ENCODE measurements around the gene PGA5. TPM values are rescaled to one million over a fixed set of nuclear protein-coding genes. Genes with fewer than 3 reads are reported as not detected.

Gene PGA5
- total RNA-seq, 6 experiments from 2014 or later = 0.20 to 1.00 TPM; not detected in 4

DNA sequence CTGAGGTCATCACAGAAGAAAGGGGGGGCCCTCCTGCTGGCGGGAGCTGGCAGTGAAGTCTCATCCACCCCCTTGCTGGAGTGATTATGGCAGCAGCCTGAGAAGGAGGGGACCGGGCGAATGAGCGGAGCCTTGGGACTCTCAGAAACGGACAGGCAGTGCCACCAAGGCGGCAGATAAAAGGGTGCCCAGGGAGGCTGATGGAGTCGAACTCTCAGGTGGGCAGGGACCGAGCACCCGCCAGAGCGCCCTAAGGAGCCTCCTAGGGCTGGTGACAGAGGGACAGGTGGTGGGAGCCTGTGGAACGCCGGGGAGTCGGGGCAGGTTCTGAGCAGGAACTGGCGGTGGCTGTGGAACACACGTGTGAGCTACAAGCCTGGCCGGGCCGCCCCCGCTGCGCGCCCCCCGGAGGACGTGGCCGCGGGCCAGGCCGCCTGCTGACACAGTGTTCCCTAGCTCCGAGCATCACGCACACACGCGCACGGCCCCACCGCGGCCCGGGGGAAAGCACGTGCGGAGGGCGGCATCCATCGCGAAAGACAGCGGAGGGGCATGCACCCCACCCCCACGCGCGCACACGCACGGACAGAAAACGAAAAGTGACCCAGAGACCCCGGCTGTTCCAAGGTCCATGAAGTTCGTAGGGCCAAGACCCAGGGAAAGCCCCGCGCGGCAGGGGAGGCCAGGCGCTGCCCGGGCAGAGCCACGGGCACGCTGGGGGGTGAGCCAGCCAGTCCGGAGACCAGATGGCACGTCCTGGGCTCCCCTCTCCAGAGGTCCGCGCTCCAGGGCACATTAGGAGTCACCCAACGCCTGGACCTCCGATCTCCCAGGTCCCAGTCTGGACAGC, 53.1 kb downstream of the PGA5 start:
- Histone ChIP-seq H3K36me3 (no peaks in the 10 kb centered on the region), H3K27me3 (no peaks in the 10 kb centered on the region), H3K4me1 (peaks cover 0 to 36% (median 0%) of the 10 kb centered on the region in 4 donors), H3K27ac (peak overlapping the region in 2 of 3 donors; percentile 21 to 81), H3K4me3 (peak overlapping the region; percentile 65 to 68 (median 66)), H3K9me3 (no peaks in the 10 kb centered on the region)
- ATAC-seq (peak; percentile 48 to 71 (median 68)), DNase-seq (peak in 2 of 3 donors; percentile 63 to 65)
- WGBS (ENCODE audit: insufficient coverage, low coverage, low lambda C conversion rate, missing lambda C conversion rate) = no CpG with 5 or more reads among the region's 60 CpGs
- intact Hi-C loops (cut with DNase I) = no loop called here
- TF ChIP-seq POLR2A (IDR thresholded peaks at IDR 0.05) (no peak), CTCF (IDR thresholded peaks at IDR 0.05) (no peak)

GRCh38 chr11:61294717-61295595, 54.0 kb downstream of the PGA5 start, which contains the start of gene VWCE:
Gene VWCE, minus strand, starts transcription at chr11:61295316. Its CDS starts 279 bp downstream, at chr11:61295037.
- peak; percentile 72 to 76 (median 73) for DNase-seq
- peak within 1 kb of the TSS; percentile 65 to 68 (median 66) for H3K4me3 ChIP-seq
- WGBS (ENCODE audit: insufficient coverage, low coverage, low lambda C conversion rate, missing lambda C conversion rate) = 1% methylated on average over 23 of the region's 97 CpGs

DNA sequence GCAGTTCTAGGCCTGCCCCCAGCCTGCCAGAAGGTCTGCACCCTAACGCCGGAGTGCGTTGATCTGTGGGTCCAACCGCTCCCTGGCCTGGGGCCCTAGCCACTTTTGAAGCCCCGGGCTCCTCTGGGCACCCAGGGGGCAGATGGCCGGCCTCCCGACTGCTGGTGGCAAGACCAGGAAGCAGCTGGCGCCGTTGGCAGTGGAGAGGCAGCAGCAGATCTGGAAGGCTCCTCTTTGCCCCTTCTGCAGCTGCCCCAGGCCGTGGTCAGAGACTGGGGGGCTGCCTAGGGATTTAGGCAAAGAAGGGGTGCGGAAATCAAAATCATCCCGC, 54.6 kb downstream of the PGA5 start:
- Histone ChIP-seq H3K4me3 (peak overlapping the region; percentile 65 to 68 (median 66)), H3K27me3 (no peaks in the 10 kb centered on the region), H3K27ac (peak overlapping the region in 1 of 3 donors; percentile 81), H3K36me3 (peaks cover 4 to 12% (median 7%) of the 10 kb centered on the region in 4 donors), H3K9me3 (no peaks in the 10 kb centered on the region), H3K4me1 (peaks cover 0 to 37% (median 0%) of the 10 kb centered on the region in 4 donors)
- ATAC-seq (peak in 2 of 4 donors; percentile 2 to 14), DNase-seq (peak in 2 of 3 donors; percentile 48 to 56)
- WGBS (ENCODE audit: insufficient coverage, low coverage, low lambda C conversion rate, missing lambda C conversion rate) = 94% methylated on average over 2 of the region's 12 CpGs
- TF ChIP-seq POLR2A (IDR thresholded peaks at IDR 0.05) (no peak), CTCF (IDR thresholded peaks at IDR 0.05) (no peak)
- intact Hi-C loops (cut with DNase I) = no loop called here

More at GRCh38 chr11:61294717-61295595, 54.0 kb downstream of the PGA5 start, which contains the start of gene VWCE:
- peaks cover 0 to 37% (median 0%) of the 10 kb centered on the region in 4 donors for H3K4me1 ChIP-seq
- intact Hi-C loops (cut with DNase I) = no loop called here
- TF ChIP-seq CTCF (IDR thresholded peaks at IDR 0.05) = peak in 3 of 4 donors; percentile 19 to 50 (median 28)
- peak; percentile 33 for TF ChIP-seq POLR2A (IDR thresholded peaks at IDR 0.05)
- H3K27me3 ChIP-seq = no peaks in the 10 kb centered on the region
- no peaks in the 10 kb centered on the region for H3K9me3 ChIP-seq
- H3K27ac ChIP-seq = peak within 1 kb of the TSS; percentile 21 to 81 (median 57)
- peak; percentile 61 to 86 (median 76) for ATAC-seq
- peaks cover 0 to 5% (median under 1%) of the 10 kb centered on the region in 4 donors for H3K36me3 ChIP-seq

DNA sequence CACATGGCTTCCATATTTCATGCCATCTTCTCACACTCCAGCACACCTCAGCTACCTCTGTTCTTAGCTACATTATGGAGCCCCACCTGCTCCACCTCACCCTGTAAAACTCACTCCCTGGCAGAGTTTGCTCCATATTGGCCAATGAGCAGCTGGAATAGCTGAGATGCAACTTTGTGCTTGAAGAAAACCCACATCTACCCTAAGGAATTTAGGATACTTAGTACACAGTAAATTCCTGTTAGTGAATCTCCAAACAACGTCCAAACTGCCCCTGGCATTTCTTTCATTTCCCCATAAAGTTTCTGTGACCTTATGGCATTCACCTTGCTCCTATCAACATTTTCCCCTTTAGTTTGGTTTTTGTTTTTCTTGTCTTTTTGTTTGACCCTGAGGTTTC, 56.4 kb downstream of the PGA5 start:
- whole genome bisulfite sequencing (ENCODE audit: insufficient coverage, low coverage, low lambda C conversion rate, missing lambda C conversion rate) = 62% methylated on average over 1 of the region's 1 CpG
- DNase-seq (no peak), ATAC-seq (no peak)
- Histone ChIP-seq H3K36me3 (peaks cover 6 to 29% (median 15%) of the 10 kb centered on the region in 4 donors), H3K27me3 (no peaks in the 10 kb centered on the region), H3K4me1 (peaks cover 0 to 37% (median 0%) of the 10 kb centered on the region in 4 donors), H3K27ac (peak overlapping the region in 1 of 3 donors; percentile 36), H3K9me3 (no peaks in the 10 kb centered on the region), H3K4me3 (no peak overlapping the region)
- TF ChIP-seq CTCF (IDR thresholded peaks at IDR 0.05) = no peak
- TF ChIP-seq POLR2A (IDR thresholded peaks at IDR 0.05) = no peak
- intact Hi-C loops (cut with DNase I) = no loop called here
